BE2C (cell line): Measurements from ENCODE around the gene LBX1.

Source experiments
- DNase-seq: peaks from one replicate; pipeline ENCODE4 v3.0.0-alpha.2; 2020
- H3K27me3 ChIP-seq: fragments of 250-450 bp; sonication (Bioruptor Pico); 2 replicates; pipeline ENCODE4 v1.5.1; 2020; ENCODE audit warnings: mild to moderate bottlenecking
- H3K36me3 ChIP-seq: fragments of 250-450 bp; sonication (Bioruptor Pico); 2 replicates; pipeline ENCODE4 v1.5.1; 2020; ENCODE audit warnings: mild to moderate bottlenecking
- H3K4me1 ChIP-seq: fragments of 250-450 bp; sonication (Bioruptor Pico); 2 replicates; pipeline ENCODE4 v1.5.1; 2020
- H3K4me3 ChIP-seq: 2 replicates; pipeline ENCODE4 v1.5.1; 2011; ENCODE audit warnings: low read depth, low read length
- H3K9me3 ChIP-seq: fragments of 250-450 bp; sonication (Bioruptor Pico); 2 replicates; pipeline ENCODE4 v1.5.1; 2020
- TF ChIP-seq, protein P1 (sequence below): IDR thresholded peaks from 2 replicates; pipeline ENCODE4 v1.5.1; 2012; ENCODE audit warnings: mild to moderate bottlenecking, low read depth, low read length

LBX1 gene

GRCh38 chr10:101195921-101196320 lies 33.3 kb downstream of the LBX1 start:
- Histone ChIP-seq H3K4me1 (no peaks in the 10 kb centered on the region), H3K36me3 (no peaks in the 10 kb centered on the region), H3K27me3 (peaks cover 8% of the 10 kb centered on the region), H3K4me3 (no peak overlapping the region), H3K9me3 (no peaks in the 10 kb centered on the region)
- DNase-seq, result no peak
- TF ChIP-seq, protein P1, sequence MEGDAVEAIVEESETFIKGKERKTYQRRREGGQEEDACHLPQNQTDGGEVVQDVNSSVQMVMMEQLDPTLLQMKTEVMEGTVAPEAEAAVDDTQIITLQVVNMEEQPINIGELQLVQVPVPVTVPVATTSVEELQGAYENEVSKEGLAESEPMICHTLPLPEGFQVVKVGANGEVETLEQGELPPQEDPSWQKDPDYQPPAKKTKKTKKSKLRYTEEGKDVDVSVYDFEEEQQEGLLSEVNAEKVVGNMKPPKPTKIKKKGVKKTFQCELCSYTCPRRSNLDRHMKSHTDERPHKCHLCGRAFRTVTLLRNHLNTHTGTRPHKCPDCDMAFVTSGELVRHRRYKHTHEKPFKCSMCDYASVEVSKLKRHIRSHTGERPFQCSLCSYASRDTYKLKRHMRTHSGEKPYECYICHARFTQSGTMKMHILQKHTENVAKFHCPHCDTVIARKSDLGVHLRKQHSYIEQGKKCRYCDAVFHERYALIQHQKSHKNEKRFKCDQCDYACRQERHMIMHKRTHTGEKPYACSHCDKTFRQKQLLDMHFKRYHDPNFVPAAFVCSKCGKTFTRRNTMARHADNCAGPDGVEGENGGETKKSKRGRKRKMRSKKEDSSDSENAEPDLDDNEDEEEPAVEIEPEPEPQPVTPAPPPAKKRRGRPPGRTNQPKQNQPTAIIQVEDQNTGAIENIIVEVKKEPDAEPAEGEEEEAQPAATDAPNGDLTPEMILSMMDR, result no peak

DNA sequence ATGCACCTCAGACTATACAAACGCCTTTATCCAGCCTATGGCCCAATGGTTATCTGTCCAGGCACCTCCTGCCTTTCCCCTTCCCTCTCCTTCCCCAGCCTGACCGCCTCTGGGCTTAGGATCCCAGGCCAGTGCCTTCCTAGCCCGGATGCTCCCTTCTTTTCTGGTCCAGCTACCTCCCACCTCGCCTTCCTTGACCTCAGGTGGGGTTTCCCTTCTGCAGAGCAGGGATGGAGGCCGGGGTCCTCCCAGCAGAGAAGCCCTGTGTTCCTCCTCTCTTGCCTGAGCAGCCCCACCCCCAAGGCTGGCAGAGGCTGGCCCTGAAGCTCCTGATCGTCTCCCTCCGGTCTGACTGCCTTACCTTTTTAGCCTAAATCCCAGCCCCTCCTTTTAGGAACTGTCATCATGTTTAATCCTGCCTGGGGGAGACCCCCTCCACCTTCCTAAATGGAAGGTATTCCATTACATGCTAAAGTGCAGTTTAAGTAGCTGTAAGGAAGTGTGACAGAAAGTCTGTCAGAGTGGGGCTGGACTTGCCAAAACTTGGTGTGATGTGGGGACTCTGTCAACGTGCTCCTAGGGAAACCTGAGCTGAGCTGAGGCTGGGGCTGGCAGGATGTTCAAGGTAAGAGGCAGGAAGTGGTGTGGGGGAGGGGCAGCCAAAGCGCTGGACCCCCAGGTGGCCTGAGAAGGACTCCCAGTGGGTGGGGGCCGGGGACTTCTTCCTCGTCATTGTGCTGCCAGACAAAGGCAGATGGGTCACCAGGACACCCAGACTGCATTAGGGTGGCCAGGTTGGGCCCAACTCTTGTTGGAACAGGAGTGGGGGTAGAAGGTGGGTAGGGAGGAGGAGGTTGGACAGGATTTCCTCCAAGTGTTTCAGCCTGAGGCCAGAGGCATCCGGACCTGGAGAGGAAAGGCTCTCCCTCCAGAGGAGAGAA lies 39.5 kb downstream of the LBX1 start:
- TF ChIP-seq, protein P1, result no peak
- H3K4me3 ChIP-seq, result no peak overlapping the region
- H3K36me3 ChIP-seq, result no peaks in the 10 kb centered on the region
- H3K9me3 ChIP-seq, result no peaks in the 10 kb centered on the region
- H3K27me3 ChIP-seq, result no peaks in the 10 kb centered on the region
- H3K4me1 ChIP-seq, result no peaks in the 10 kb centered on the region
- DNase-seq, result no peak

DNA sequence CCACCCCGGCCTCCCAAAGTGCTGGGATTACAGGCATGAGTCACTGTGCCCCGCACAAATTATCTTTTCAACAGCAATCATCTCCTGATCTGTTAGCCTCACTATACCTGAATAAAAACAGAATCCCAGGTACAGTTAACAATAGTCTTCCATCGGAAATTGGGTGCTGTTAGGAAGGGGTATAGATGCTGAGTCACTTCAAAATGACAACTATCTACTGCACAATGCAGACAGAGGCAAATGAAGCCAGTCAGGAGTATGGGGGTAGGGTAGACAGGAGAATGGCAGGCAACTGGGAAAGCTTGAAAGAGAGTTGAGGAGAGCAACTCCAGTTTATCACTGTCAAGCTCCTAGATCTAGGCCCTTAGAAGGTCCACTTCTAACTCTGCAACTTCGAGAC lies 40.3 kb downstream of the LBX1 start:
- H3K4me3 ChIP-seq, result no peak overlapping the region
- TF ChIP-seq, protein P1, result no peak
- H3K27me3 ChIP-seq, result no peaks in the 10 kb centered on the region
- no peaks in the 10 kb centered on the region for H3K9me3 ChIP-seq
- DNase-seq, result no peak
- no peaks in the 10 kb centered on the region for H3K4me1 ChIP-seq
- no peaks in the 10 kb centered on the region for H3K36me3 ChIP-seq

GRCh38 chr10:101183458-101184183 lies 45.6 kb downstream of the LBX1 start:
- no peak for DNase-seq
- Histone ChIP-seq H3K4me1 (no peaks in the 10 kb centered on the region), H3K36me3 (no peaks in the 10 kb centered on the region), H3K4me3 (no peak overlapping the region), H3K27me3 (peaks cover 11% of the 10 kb centered on the region), H3K9me3 (no peaks in the 10 kb centered on the region)
- TF ChIP-seq, protein P1, result no peak

DNA sequence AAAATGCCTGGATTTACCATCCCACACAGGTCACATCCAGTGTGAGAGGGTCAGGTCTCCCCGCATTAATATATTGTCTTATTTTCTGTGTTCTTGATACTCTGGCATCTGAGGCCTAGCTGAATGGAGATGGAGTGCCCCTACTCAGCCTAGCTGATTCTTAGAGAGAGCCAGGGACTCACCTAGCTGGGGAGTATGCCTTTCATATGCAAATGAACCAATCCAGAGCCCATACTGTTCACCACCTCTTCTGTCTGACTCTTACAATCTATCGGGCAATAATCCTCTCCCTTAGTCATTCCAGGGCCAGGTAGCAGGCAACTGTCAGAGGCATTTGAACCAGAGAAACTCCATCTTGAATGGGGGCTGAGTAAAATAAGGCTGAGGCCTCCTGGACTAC lies 46.3 kb downstream of the LBX1 start:
- H3K27me3 ChIP-seq, result peaks cover 11% of the 10 kb centered on the region
- TF ChIP-seq, protein P1, result no peak
- no peak overlapping the region for H3K4me3 ChIP-seq
- no peaks in the 10 kb centered on the region for H3K9me3 ChIP-seq
- no peaks in the 10 kb centered on the region for H3K36me3 ChIP-seq
- no peak for DNase-seq
- no peaks in the 10 kb centered on the region for H3K4me1 ChIP-seq
